GM18508 (cell line): ENCODE data around the gene XPO6.
"Not testable (repeated sequence)": the region's sequence is repeated elsewhere in the genome, so short reads cannot be mapped to it uniquely, and the experiment has no call there.

ENCODE experiments used
- ATAC-seq: cut with Tn5 transposase; IDR thresholded peaks from one replicate; pipeline ENCODE4 v1.9.1; 2021; ENCODE audit warnings: moderate number of reproducible peaks; ENCODE audit not compliant: insufficient read depth, unreplicated experiment

Gene XPO6

GRCh38 chr16:28118637-28119036 lies 93.1 kb downstream of the XPO6 start:
- ATAC-seq, result no peak

GRCh38 chr16:28117168-28117565 lies 94.6 kb downstream of the XPO6 start:
- ATAC-seq, result no peak

GRCh38 chr16:28115866-28116265 lies 95.9 kb downstream of the XPO6 start:
- ATAC-seq, result not testable (repeated sequence)

- ATAC-seq, result no peak
Observed at GRCh38 chr16:28112908-28113307, 98.9 kb downstream of the XPO6 start.

- ATAC-seq, result no peak
Observed at GRCh38 chr16:28110977-28111376, 100.8 kb downstream of the XPO6 start.

- no peak for ATAC-seq
Observed at GRCh38 chr16:28110479-28110878, 101.3 kb downstream of the XPO6 start.

GRCh38 chr16:28110074-28110473 lies 101.7 kb downstream of the XPO6 start:
- ATAC-seq, result no peak

- no peak for ATAC-seq
Observed at GRCh38 chr16:28108590-28109247, 103.0 kb downstream of the XPO6 start.

- ATAC-seq, result no peak
Observed at GRCh38 chr16:28107232-28107631, 104.5 kb downstream of the XPO6 start.

- ATAC-seq, result no peak
Observed at GRCh38 chr16:28106467-28107215, 105.1 kb downstream of the XPO6 start.

GRCh38 chr16:28105954-28106353 lies 105.8 kb downstream of the XPO6 start:
- no peak for ATAC-seq

GRCh38 chr16:28105297-28105696 lies 106.5 kb downstream of the XPO6 start:
- ATAC-seq, result no peak

GRCh38 chr16:28104404-28104803 lies 107.4 kb downstream of the XPO6 start:
- no peak for ATAC-seq

- ATAC-seq, result no peak
Observed at GRCh38 chr16:28103516-28104170, 108.1 kb downstream of the XPO6 start.

- ATAC-seq, result no peak
Observed at GRCh38 chr16:28101533-28101890, 110.3 kb downstream of the XPO6 start.

GRCh38 chr16:28100810-28101532 lies 110.8 kb downstream of the XPO6 start:
- no peak for ATAC-seq

- no peak for ATAC-seq
Observed at GRCh38 chr16:28098959-28099945, 112.5 kb downstream of the XPO6 start.

GRCh38 chr16:28098171-28098958 lies 113.4 kb downstream of the XPO6 start:
- ATAC-seq, result no peak
